WTC11 (cell line): ENCODE results near the gene LPP. TPM values are rescaled to one million over a fixed set of nuclear protein-coding genes. Genes with fewer than 3 reads are reported as not detected.

Experiments
- ATAC-seq: fragments of 200-7000 bp; cut with Tn5 transposase; 2 replicates; pipeline ENCODE4 v1.10.0; 2021; ENCODE audit warnings: mild to moderate bottlenecking, moderate library complexity
- CTCF ChIA-PET: fragments of 300-600 bp; sonication (Branson Sonifier 250); formaldehyde crosslinking; loops from one replicate; lab custom pipeline; 2021; ENCODE audit warnings: antibody characterized with exemption; lab: Charles Lee
- POLR2A ChIA-PET: fragments of 350-600 bp; sonication (Branson Sonifier 250); formaldehyde crosslinking; loops from one replicate; lab custom pipeline; 2021; ENCODE audit warnings: antibody characterized with exemption; lab: Charles Lee
- DNase-seq: peaks from one replicate; pipeline ENCODE4 v3.0.0; 2021; ENCODE audit warnings: low spot score
- H3K27ac Mint-ChIP-seq: 2 replicates; pipeline ENCODE4 v1.8.0; 2021; ENCODE audit warnings: mixed read lengths
- H3K27me3 Mint-ChIP-seq: 2 replicates; pipeline ENCODE4 v1.8.0; 2021; ENCODE audit warnings: low read depth, mild to moderate bottlenecking, moderate library complexity, mixed read lengths
- H3K36me3 Mint-ChIP-seq: 2 replicates; pipeline ENCODE4 v1.8.0; 2021; ENCODE audit warnings: mixed read lengths
- H3K4me1 Mint-ChIP-seq: 2 replicates; pipeline ENCODE4 v1.8.0; 2022; ENCODE audit warnings: mixed read lengths
- H3K4me3 Mint-ChIP-seq: 2 replicates; pipeline ENCODE4 v1.8.0; 2021; ENCODE audit warnings: mild to moderate bottlenecking, moderate library complexity, mixed read lengths
- H3K9me3 Mint-ChIP-seq: 2 replicates; pipeline ENCODE4 v1.8.0; 2021; ENCODE audit warnings: mixed read lengths
- ATF1 ChIP-seq: sonication (generic); formaldehyde crosslinking; IDR thresholded peaks from 2 replicates; pipeline ENCODE4 v1.8.1; 2023; ENCODE audit warnings: mild to moderate bottlenecking, moderate library complexity, missing genetic modification reagents
- CBFB ChIP-seq: sonication (generic); formaldehyde crosslinking; IDR thresholded peaks from 2 replicates; pipeline ENCODE4 v1.8.1; 2022; ENCODE audit warnings: mild to moderate bottlenecking, low read depth, missing genetic modification reagents
- ELF4 ChIP-seq: sonication (generic); formaldehyde crosslinking; IDR thresholded peaks from 2 replicates; pipeline ENCODE4 v1.8.1; 2022; ENCODE audit warnings: low read depth, mild to moderate bottlenecking, moderate library complexity, missing genetic modification reagents
- EMX1 ChIP-seq: fragments of 250-450 bp; sonication (Bioruptor Pico); IDR thresholded peaks from 2 replicates; pipeline ENCODE4 v1.8.0; 2021; ENCODE audit warnings: mild to moderate bottlenecking
- FOXJ3 ChIP-seq: sonication (generic); formaldehyde crosslinking; IDR thresholded peaks from 2 replicates; pipeline ENCODE4 v1.9.0; 2021; ENCODE audit warnings: missing genetic modification reagents, mild to moderate bottlenecking, borderline replicate concordance
- GABPB1 ChIP-seq: sonication (generic); formaldehyde crosslinking; IDR thresholded peaks from 2 replicates; pipeline ENCODE4 v1.8.1; 2023; ENCODE audit warnings: mild to moderate bottlenecking, missing genetic modification reagents
- MXD4 ChIP-seq: fragments of 250-450 bp; sonication (Bioruptor Pico); IDR thresholded peaks from 2 replicates; pipeline ENCODE4 v1.8.0; 2021; ENCODE audit warnings: mild to moderate bottlenecking, moderate library complexity, borderline replicate concordance
- OVOL2 ChIP-seq: fragments of 250-450 bp; sonication (Bioruptor Pico); IDR thresholded peaks from 2 replicates; pipeline ENCODE4 v1.9.0; 2021; ENCODE audit warnings: mild to moderate bottlenecking, borderline replicate concordance
- RORB ChIP-seq: fragments of 250-450 bp; sonication (Bioruptor Pico); IDR thresholded peaks from 2 replicates; pipeline ENCODE4 v1.9.0; 2021; ENCODE audit warnings: mild to moderate bottlenecking
- SP1 ChIP-seq: sonication (generic); formaldehyde crosslinking; conservative IDR thresholded peaks from 2 replicates; pipeline ENCODE4 v1.8.1; 2022; ENCODE audit warnings: missing genetic modification reagents
- TEAD4 ChIP-seq: sonication (generic); formaldehyde crosslinking; IDR thresholded peaks from 2 replicates; pipeline ENCODE4 v1.8.0; 2022; ENCODE audit warnings: mild to moderate bottlenecking, missing genetic modification reagents
- ZBTB21 ChIP-seq: sonication (generic); formaldehyde crosslinking; IDR thresholded peaks from 2 replicates; pipeline ENCODE4 v1.8.1; 2023; ENCODE audit warnings: mild to moderate bottlenecking, missing genetic modification reagents, borderline replicate concordance
- ZNF219 ChIP-seq: sonication (generic); formaldehyde crosslinking; IDR thresholded peaks from 2 replicates; pipeline ENCODE4 v1.8.0; 2023; ENCODE audit warnings: missing genetic modification reagents, mild to moderate bottlenecking, borderline replicate concordance
- total RNA-seq: library from RNA; stranded (reverse); gene quantifications from 3 replicates; pipeline ENCODE4 v1.2.3, GENCODE V29; 2021
- TF ChIP-seq, protein P1 (sequence below): fragments of 250-450 bp; sonication (Bioruptor Pico); IDR thresholded peaks from 2 replicates; pipeline ENCODE4 v1.9.0; 2021; ENCODE audit warnings: mild to moderate bottlenecking, borderline replicate concordance
- TF ChIP-seq, protein P2 (sequence below): sonication (generic); formaldehyde crosslinking; IDR thresholded peaks from 2 replicates; pipeline ENCODE4 v1.8.1; 2022; ENCODE audit warnings: low read depth, missing genetic modification reagents, borderline replicate concordance
- TF ChIP-seq, protein P3 (sequence below): sonication (generic); formaldehyde crosslinking; conservative IDR thresholded peaks from 2 replicates; pipeline ENCODE4 v1.8.1; 2022; ENCODE audit warnings: mild to moderate bottlenecking, missing genetic modification reagents
- TF ChIP-seq, protein P4 (sequence below): fragments of 200-600 bp; IDR thresholded peaks from 2 replicates; pipeline ENCODE4 v1.8.0; 2022; ENCODE audit warnings: antibody characterized with exemption
- TF ChIP-seq, protein P5 (sequence below): sonication (generic); formaldehyde crosslinking; IDR thresholded peaks from 2 replicates; pipeline ENCODE4 v1.8.0; 2022; ENCODE audit warnings: mild to moderate bottlenecking, missing genetic modification reagents
- TF ChIP-seq, protein P6 (sequence below): fragments of 250-450 bp; sonication (Bioruptor Pico); IDR thresholded peaks from 2 replicates; pipeline ENCODE4 v1.9.0; 2021; ENCODE audit warnings: mild to moderate bottlenecking

LPP gene
- total RNA-seq, 1 experiment from 2014 or later: 49.6 TPM

DNA sequence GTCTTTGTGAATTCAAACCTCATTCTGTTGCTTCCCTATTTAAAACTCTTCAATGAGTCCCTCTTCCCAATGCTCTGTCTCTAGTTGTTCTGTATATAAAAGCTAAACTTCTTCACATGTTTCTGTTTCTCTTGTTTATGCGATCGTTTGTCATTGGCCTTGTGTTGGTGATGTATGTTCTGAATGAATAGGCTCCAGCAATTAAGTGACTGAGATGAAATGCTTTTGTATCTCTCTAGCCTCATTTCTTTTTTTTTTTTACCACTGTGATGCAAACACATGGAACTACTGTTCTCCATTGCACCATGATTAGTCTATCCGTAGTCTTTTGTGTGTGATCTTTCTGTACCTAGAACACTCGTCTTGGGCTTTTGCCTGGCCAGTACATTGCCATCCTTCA lies 637.4 kb downstream of the LPP start (continued):
- TF ChIP-seq, protein P1, sequence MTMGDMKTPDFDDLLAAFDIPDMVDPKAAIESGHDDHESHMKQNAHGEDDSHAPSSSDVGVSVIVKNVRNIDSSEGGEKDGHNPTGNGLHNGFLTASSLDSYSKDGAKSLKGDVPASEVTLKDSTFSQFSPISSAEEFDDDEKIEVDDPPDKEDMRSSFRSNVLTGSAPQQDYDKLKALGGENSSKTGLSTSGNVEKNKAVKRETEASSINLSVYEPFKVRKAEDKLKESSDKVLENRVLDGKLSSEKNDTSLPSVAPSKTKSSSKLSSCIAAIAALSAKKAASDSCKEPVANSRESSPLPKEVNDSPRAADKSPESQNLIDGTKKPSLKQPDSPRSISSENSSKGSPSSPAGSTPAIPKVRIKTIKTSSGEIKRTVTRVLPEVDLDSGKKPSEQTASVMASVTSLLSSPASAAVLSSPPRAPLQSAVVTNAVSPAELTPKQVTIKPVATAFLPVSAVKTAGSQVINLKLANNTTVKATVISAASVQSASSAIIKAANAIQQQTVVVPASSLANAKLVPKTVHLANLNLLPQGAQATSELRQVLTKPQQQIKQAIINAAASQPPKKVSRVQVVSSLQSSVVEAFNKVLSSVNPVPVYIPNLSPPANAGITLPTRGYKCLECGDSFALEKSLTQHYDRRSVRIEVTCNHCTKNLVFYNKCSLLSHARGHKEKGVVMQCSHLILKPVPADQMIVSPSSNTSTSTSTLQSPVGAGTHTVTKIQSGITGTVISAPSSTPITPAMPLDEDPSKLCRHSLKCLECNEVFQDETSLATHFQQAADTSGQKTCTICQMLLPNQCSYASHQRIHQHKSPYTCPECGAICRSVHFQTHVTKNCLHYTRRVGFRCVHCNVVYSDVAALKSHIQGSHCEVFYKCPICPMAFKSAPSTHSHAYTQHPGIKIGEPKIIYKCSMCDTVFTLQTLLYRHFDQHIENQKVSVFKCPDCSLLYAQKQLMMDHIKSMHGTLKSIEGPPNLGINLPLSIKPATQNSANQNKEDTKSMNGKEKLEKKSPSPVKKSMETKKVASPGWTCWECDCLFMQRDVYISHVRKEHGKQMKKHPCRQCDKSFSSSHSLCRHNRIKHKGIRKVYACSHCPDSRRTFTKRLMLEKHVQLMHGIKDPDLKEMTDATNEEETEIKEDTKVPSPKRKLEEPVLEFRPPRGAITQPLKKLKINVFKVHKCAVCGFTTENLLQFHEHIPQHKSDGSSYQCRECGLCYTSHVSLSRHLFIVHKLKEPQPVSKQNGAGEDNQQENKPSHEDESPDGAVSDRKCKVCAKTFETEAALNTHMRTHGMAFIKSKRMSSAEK (CRISPR knock-in tag): no peak
- no peak for TF ChIP-seq RORB (CRISPR knock-in tag)
- TF ChIP-seq, protein P2, sequence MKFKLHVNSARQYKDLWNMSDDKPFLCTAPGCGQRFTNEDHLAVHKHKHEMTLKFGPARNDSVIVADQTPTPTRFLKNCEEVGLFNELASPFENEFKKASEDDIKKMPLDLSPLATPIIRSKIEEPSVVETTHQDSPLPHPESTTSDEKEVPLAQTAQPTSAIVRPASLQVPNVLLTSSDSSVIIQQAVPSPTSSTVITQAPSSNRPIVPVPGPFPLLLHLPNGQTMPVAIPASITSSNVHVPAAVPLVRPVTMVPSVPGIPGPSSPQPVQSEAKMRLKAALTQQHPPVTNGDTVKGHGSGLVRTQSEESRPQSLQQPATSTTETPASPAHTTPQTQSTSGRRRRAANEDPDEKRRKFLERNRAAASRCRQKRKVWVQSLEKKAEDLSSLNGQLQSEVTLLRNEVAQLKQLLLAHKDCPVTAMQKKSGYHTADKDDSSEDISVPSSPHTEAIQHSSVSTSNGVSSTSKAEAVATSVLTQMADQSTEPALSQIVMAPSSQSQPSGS: no peak
- TF ChIP-seq ZNF219 (CRISPR knock-in tag): no peak
- TF ChIP-seq ZBTB21 (CRISPR knock-in tag): no peak
- TF ChIP-seq SP1 (CRISPR knock-in tag): no peak
- no peak for TF ChIP-seq FOXJ3 (CRISPR knock-in tag)
- TF ChIP-seq, protein P3, sequence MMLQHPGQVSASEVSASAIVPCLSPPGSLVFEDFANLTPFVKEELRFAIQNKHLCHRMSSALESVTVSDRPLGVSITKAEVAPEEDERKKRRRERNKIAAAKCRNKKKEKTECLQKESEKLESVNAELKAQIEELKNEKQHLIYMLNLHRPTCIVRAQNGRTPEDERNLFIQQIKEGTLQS (CRISPR knock-in tag): no peak
- no peak for TF ChIP-seq OVOL2
- TF ChIP-seq GABPB1: no peak
- TF ChIP-seq ATF1 (CRISPR knock-in tag): no peak
- no peak for TF ChIP-seq MXD4
- TF ChIP-seq ELF4 (CRISPR knock-in tag): no peak

DNA sequence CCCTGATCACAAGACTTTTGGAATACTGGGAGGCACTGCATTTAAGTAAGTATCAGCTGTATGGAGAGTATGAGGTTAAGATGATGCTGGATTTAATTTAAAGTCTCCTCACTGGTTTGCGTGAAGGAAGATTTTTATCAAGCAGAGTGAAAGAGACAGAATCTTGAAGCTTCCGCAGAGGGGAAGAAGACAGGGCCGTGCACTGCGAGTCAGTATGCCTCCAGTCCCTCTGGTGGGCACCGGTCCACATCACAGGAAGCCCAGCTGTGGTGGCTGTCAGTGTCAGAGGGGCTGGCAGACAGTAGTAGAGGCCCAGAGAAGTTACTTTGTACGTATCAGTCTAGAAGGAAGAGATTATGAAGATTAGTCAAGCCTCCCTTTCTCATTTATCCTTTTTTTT lies 638.8 kb downstream of the LPP start:
- ChIA-PET POLR2A (no interaction called here), CTCF (interaction anchor here (0.5 to 2.4 kb wide), 9 partner anchors 19 to 1202 kb away, joined by 3 to 25 read pairs (median 4); no protein-coding TSS in a partner anchor)
- Mint-ChIP-seq H3K4me3 (no peak overlapping the region), H3K27me3 (no peaks in the 10 kb centered on the region), H3K9me3 (no peaks in the 10 kb centered on the region), H3K27ac (peak overlapping the region; percentile 29; the same call in 1 of the 2 replicates), H3K4me1 (peaks cover 20% of the 10 kb centered on the region)
- peak; percentile 48 for DNase-seq
- TF ChIP-seq EMX1 (CRISPR knock-in tag): no peak
- TF ChIP-seq CBFB: no peak
- TF ChIP-seq, protein P4, sequence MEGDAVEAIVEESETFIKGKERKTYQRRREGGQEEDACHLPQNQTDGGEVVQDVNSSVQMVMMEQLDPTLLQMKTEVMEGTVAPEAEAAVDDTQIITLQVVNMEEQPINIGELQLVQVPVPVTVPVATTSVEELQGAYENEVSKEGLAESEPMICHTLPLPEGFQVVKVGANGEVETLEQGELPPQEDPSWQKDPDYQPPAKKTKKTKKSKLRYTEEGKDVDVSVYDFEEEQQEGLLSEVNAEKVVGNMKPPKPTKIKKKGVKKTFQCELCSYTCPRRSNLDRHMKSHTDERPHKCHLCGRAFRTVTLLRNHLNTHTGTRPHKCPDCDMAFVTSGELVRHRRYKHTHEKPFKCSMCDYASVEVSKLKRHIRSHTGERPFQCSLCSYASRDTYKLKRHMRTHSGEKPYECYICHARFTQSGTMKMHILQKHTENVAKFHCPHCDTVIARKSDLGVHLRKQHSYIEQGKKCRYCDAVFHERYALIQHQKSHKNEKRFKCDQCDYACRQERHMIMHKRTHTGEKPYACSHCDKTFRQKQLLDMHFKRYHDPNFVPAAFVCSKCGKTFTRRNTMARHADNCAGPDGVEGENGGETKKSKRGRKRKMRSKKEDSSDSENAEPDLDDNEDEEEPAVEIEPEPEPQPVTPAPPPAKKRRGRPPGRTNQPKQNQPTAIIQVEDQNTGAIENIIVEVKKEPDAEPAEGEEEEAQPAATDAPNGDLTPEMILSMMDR: 0 out of 2 replicates have a peak, but pooled peaks have one; percentile 12
- no peak for TF ChIP-seq TEAD4
- TF ChIP-seq, protein P5, sequence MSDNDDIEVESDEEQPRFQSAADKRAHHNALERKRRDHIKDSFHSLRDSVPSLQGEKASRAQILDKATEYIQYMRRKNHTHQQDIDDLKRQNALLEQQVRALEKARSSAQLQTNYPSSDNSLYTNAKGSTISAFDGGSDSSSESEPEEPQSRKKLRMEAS: no peak
- TF ChIP-seq, protein P6, sequence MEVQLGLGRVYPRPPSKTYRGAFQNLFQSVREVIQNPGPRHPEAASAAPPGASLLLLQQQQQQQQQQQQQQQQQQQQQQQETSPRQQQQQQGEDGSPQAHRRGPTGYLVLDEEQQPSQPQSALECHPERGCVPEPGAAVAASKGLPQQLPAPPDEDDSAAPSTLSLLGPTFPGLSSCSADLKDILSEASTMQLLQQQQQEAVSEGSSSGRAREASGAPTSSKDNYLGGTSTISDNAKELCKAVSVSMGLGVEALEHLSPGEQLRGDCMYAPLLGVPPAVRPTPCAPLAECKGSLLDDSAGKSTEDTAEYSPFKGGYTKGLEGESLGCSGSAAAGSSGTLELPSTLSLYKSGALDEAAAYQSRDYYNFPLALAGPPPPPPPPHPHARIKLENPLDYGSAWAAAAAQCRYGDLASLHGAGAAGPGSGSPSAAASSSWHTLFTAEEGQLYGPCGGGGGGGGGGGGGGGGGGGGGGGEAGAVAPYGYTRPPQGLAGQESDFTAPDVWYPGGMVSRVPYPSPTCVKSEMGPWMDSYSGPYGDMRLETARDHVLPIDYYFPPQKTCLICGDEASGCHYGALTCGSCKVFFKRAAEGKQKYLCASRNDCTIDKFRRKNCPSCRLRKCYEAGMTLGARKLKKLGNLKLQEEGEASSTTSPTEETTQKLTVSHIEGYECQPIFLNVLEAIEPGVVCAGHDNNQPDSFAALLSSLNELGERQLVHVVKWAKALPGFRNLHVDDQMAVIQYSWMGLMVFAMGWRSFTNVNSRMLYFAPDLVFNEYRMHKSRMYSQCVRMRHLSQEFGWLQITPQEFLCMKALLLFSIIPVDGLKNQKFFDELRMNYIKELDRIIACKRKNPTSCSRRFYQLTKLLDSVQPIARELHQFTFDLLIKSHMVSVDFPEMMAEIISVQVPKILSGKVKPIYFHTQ: no peak
- TF ChIP-seq, all 79 proteins: peak for 1
- H3K36me3 Mint-ChIP-seq: no peaks in the 10 kb centered on the region
- ATAC-seq: peak; percentile 86
